ENCODE results near the gene ATL1.

- no peak for TF ChIP-seq CTCF (IDR thresholded peaks at IDR 0.05)
- TF ChIP-seq POLR2A (IDR thresholded peaks at IDR 0.05) = no peak
These were observed 96.8 kb downstream of the ATL1 start for GRCh38 chr14:50656776-50657175.

All from uterus (tissue), 2 donors.